ENCODE results near the gene NCOA4. TPM values are rescaled to one million over a fixed set of nuclear protein-coding genes. Genes with fewer than 3 reads are reported as not detected.
"Not testable (repeated sequence)": the region's sequence is repeated elsewhere in the genome, so short reads cannot be mapped to it uniquely, and the experiment has no call there.

Gene NCOA4
- total RNA-seq, 2 donors from 2014 or later, result 157 to 200 TPM

DNA sequence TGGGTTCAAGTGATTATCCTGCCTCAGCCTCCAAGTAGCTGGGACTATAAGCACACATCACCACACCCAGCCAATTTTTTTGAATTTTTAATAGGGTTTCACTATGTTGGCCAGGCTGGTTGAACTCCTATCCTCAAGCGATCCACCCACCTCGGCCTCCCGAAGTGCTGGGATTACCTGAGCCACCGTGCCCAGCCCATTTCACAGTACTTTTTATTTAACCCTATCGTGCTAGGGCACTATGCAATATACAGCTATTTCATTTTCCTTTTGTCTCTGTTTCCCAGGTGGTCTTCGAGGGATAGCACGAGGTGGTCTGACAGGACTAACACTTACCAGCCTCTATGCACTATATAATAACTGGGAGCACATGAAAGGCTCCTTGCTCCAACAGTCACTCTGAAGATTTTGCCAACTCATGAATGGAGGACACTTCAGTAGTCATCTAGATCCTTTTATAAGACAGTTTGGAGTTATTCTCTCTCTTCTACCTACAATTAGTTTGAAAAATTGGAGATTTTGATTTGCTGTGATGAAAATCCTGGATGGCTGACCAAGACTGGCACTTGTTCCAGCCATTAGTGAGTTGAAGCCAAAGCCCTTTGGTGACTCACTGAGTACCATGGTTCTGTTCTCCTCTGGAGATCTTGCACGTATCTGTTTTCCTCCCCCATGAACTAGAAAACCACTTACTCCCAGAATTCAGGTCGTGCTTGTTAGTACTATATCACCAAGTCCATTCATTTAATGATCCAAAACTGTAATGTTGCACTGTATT, 27.3 kb downstream of the NCOA4 start:
- Mint-ChIP-seq H3K4me3 (no peak overlapping the region), H3K27ac (peak overlapping the region; percentile 79), H3K36me3 (ENCODE audit: low read depth) (peaks cover 86% of the 10 kb centered on the region), H3K4me1 (peaks cover 1% of the 10 kb centered on the region), H3K9me3 (peaks cover 19% of the 10 kb centered on the region), H3K27me3 (ENCODE audit: insufficient read depth) (no peaks in the 10 kb centered on the region)
- no peak for DNase-seq
- WGBS, 2 experiments (ENCODE audit: insufficient coverage in 1 of 2, insufficient read length in 1 of 2), result 96 to 98% methylated on average over 6 to 9 of the region's 9 CpGs
- no peak overlapping the region for H3K9ac ChIP-seq (ENCODE audit: extremely low read depth, low read length, poor library complexity, severe bottlenecking)
- no peaks in the 10 kb centered on the region for H3K27me3 ChIP-seq (ENCODE audit: control insufficient read depth, insufficient read depth, low read length, poor library complexity, severe bottlenecking)
- H3K4me1 ChIP-seq (ENCODE audit: control insufficient read depth, insufficient read depth, low read length), result no peaks in the 10 kb centered on the region
- TF ChIP-seq, protein P1, sequence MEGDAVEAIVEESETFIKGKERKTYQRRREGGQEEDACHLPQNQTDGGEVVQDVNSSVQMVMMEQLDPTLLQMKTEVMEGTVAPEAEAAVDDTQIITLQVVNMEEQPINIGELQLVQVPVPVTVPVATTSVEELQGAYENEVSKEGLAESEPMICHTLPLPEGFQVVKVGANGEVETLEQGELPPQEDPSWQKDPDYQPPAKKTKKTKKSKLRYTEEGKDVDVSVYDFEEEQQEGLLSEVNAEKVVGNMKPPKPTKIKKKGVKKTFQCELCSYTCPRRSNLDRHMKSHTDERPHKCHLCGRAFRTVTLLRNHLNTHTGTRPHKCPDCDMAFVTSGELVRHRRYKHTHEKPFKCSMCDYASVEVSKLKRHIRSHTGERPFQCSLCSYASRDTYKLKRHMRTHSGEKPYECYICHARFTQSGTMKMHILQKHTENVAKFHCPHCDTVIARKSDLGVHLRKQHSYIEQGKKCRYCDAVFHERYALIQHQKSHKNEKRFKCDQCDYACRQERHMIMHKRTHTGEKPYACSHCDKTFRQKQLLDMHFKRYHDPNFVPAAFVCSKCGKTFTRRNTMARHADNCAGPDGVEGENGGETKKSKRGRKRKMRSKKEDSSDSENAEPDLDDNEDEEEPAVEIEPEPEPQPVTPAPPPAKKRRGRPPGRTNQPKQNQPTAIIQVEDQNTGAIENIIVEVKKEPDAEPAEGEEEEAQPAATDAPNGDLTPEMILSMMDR (conservative IDR thresholded peaks at IDR 0.05), result no peak
- no peak overlapping the region for H3K27ac ChIP-seq (ENCODE audit: low read depth, low read length)
- peaks cover 98% of the 10 kb centered on the region for H3K36me3 ChIP-seq (ENCODE audit: control insufficient read depth, insufficient read depth, low read length)
- no peak overlapping the region for H3K4me3 ChIP-seq (ENCODE audit: low read length)
- H3K9me3 ChIP-seq (ENCODE audit: control insufficient read depth, low read length), result peaks cover 24% of the 10 kb centered on the region

DNA sequence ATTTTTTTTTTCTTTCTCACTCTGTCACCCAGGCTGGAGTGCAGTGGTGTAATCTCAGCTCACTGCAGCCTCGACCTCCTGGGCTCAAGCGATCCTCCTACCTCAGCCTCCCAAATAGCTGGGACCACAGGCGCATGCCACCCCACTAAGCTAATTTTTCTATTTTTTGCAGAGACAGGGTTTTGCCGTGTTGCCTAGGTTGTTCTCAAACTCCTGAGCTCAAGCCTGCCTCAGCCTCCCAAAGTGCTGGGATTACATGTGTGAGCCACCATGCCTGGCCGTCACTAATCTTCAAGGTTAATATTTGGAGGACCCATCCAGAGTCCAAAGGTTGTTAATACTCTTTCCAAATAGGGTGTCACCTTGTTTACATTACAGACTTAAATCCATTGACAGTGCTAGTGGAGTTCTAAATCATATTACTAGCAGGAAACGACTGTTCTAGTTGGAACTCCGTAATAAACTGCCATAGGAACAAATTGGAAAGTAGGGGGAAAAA, 28.2 kb downstream of the NCOA4 start:
- peaks cover 27% of the 10 kb centered on the region for H3K9me3 ChIP-seq (ENCODE audit: control insufficient read depth, low read length)
- 93 to 94% methylated on average over 7 of the region's 7 CpGs for WGBS, 2 experiments (ENCODE audit: insufficient coverage in 1 of 2, insufficient read length in 1 of 2)
- not testable (repeated sequence) for H3K4me1 Mint-ChIP-seq; H3K9ac ChIP-seq (ENCODE audit: extremely low read depth, low read length, poor library complexity, severe bottlenecking); DNase-seq; H3K27ac ChIP-seq (ENCODE audit: low read depth, low read length); H3K4me3 Mint-ChIP-seq; H3K27me3 ChIP-seq (ENCODE audit: control insufficient read depth, insufficient read depth, low read length, poor library complexity, severe bottlenecking); H3K27ac Mint-ChIP-seq; H3K4me1 ChIP-seq (ENCODE audit: control insufficient read depth, insufficient read depth, low read length); H3K27me3 Mint-ChIP-seq (ENCODE audit: insufficient read depth); H3K4me3 ChIP-seq (ENCODE audit: low read length)
- Mint-ChIP-seq H3K9me3 (peaks cover 19% of the 10 kb centered on the region), H3K36me3 (ENCODE audit: low read depth) (peaks cover 85% of the 10 kb centered on the region)
- H3K36me3 ChIP-seq (ENCODE audit: control insufficient read depth, insufficient read depth, low read length), result peaks cover 98% of the 10 kb centered on the region

DNA sequence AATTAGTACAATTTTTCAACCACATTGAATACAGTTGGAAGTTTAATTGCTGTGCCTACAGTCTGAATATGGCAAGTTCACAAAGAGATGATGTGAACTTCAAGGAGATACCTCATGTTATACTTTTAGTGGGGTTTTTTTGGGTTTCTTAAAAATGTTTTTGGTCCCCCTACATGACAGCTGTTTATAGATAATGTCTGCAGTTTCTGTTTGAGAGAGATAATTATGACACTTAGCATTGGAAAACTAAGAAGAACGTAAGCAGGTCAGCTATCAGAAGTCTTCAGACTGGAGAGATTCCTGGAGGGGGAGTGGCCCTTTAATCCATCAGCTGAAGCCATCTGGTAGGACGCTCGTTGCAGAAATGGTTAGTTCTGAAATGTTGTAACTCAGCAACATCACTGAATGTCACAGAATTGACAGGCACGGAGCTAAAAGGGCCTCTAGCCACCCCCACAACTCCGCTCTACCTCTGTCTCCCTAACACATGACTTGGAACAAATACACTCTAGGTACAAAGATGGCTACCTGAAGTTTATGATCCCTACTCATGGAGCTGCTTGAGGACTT, 29.2 kb downstream of the NCOA4 start:
- Mint-ChIP-seq H3K27ac (no peak overlapping the region), H3K9me3 (peaks cover 19% of the 10 kb centered on the region), H3K4me1 (peaks cover 1% of the 10 kb centered on the region), H3K27me3 (ENCODE audit: insufficient read depth) (no peaks in the 10 kb centered on the region), H3K36me3 (ENCODE audit: low read depth) (peaks cover 84% of the 10 kb centered on the region), H3K4me3 (no peak overlapping the region)
- no peaks in the 10 kb centered on the region for H3K27me3 ChIP-seq (ENCODE audit: control insufficient read depth, insufficient read depth, low read length, poor library complexity, severe bottlenecking)
- H3K27ac ChIP-seq (ENCODE audit: low read depth, low read length), result no peak overlapping the region
- no peak overlapping the region for H3K4me3 ChIP-seq (ENCODE audit: low read length)
- TF ChIP-seq, protein P1 (conservative IDR thresholded peaks at IDR 0.05), result no peak
- 94 to 100% methylated on average over 3 to 5 of the region's 5 CpGs for WGBS, 2 experiments (ENCODE audit: insufficient coverage in 1 of 2, insufficient read length in 1 of 2)
- H3K9ac ChIP-seq (ENCODE audit: extremely low read depth, low read length, poor library complexity, severe bottlenecking), result no peak overlapping the region
- H3K36me3 ChIP-seq (ENCODE audit: control insufficient read depth, insufficient read depth, low read length), result peaks cover 94% of the 10 kb centered on the region
- no peaks in the 10 kb centered on the region for H3K4me1 ChIP-seq (ENCODE audit: control insufficient read depth, insufficient read depth, low read length)
- peaks cover 28% of the 10 kb centered on the region for H3K9me3 ChIP-seq (ENCODE audit: control insufficient read depth, low read length)
- DNase-seq, result no peak

Data from endodermal cell (in vitro differentiated cells).